A549 (cell line): ENCODE results near the gene SHC4. TPM values are rescaled to one million over a fixed set of nuclear protein-coding genes. Genes with fewer than 3 reads are reported as not detected.

Source experiments
- ATAC-seq, 2 experiments: fragments of 200-7000 bp in 1 of 2; fragments of >200 bp in 1 of 2; cut with Nextera tagmentation in 1 of 2; cut with Tn5 transposase in 1 of 2; 3 replicates each; pipeline versions ENCODE4 v1.8.0 to v1.9.1; 2018 to 2020; ENCODE audit warnings: mild to moderate bottlenecking in 1 of 2, moderate library complexity in 1 of 2
- CTCF ChIA-PET: fragments of 300-600 bp; sonication (Branson Sonifier 250); formaldehyde crosslinking; extraction: SDS; loops from one replicate; lab custom pipeline; 2021; ENCODE audit warnings: antibody characterized with exemption, inconsistent platforms; lab: Yijun Ruan, JAX
- POLR2A ChIA-PET: fragments of 350-600 bp; formaldehyde crosslinking; extraction: SDS; loops from one replicate; lab custom pipeline; 2021; ENCODE audit warnings: antibody characterized with exemption, inconsistent platforms; lab: Yijun Ruan, JAX
- DNase-seq, 2 experiments: peaks; one replicate each; pipeline versions ENCODE4 v3.0.0 to v3.0.0-alpha.2; 2011 to 2016; ENCODE audit warnings: low read depth in 1 of 2, low spot score in 1 of 2
- FAIRE-seq: peaks from 2 replicates; lab custom pipeline; 2011; peaks lifted over from hg19 to GRCh38; lab: Jason Lieb, UNC
- H3K27ac ChIP-seq, 2 experiments: fragments of >200 bp; sonication (Bioruptor Twin); formaldehyde crosslinking; 3 replicates each; pipeline ENCODE4 v1.5.1; 2016 to 2017
- H3K4me1 ChIP-seq: fragments of >200 bp; sonication (Bioruptor Twin); formaldehyde crosslinking; 3 replicates; pipeline ENCODE4 v1.6.1; 2016
- H3K4me2 ChIP-seq: fragments of >200 bp; sonication (Bioruptor Twin); formaldehyde crosslinking; 3 replicates; pipeline ENCODE4 v1.6.1; 2016
- H3K4me3 ChIP-seq: fragments of >200 bp; sonication (Bioruptor Twin); formaldehyde crosslinking; 3 replicates; pipeline ENCODE4 v1.5.1; 2016
- H3K9me3 ChIP-seq: fragments of >200 bp; sonication (Bioruptor Twin); formaldehyde crosslinking; 3 replicates; pipeline ENCODE4 v1.6.1; 2016
- ATOH8 ChIP-seq: fragments of 250-450 bp; sonication (Bioruptor Pico); IDR thresholded peaks from 2 replicates; pipeline ENCODE4 v1.5.0; 2020; ENCODE audit warnings: low read depth, mild to moderate bottlenecking, moderate library complexity
- CHD4 ChIP-seq: fragments of 200-600 bp; sonication (generic); IDR thresholded peaks from 2 replicates; pipeline ENCODE4 v1.6.1; 2016; ENCODE audit warnings: antibody characterized with exemption, mild to moderate bottlenecking, borderline replicate concordance
- E2F6 ChIP-seq: IDR thresholded peaks from 2 replicates; pipeline ENCODE4 v1.6.1; 2012; ENCODE audit warnings: low read depth, borderline replicate concordance
- EHMT2 ChIP-seq: fragments of 200-600 bp; sonication (generic); IDR thresholded peaks from 2 replicates; pipeline ENCODE4 v1.6.1; 2016; ENCODE audit warnings: antibody characterized with exemption, low read depth, mild to moderate bottlenecking, moderate library complexity
- EP300 ChIP-seq, 2 experiments: fragments of >200 bp; sonication (Bioruptor Twin); formaldehyde crosslinking; IDR thresholded peaks; 2 replicates in 1 of 2; 3 replicates in 1 of 2; pipeline ENCODE4 v1.6.1; 2016 to 2017
- HDAC2 ChIP-seq: fragments of 200-600 bp; sonication (generic); IDR thresholded peaks from 2 replicates; pipeline ENCODE4 v1.6.1; 2016
- HEYL ChIP-seq: fragments of 250-450 bp; sonication (Bioruptor Pico); IDR thresholded peaks from 2 replicates; pipeline ENCODE4 v1.8.0; 2021; ENCODE audit warnings: mild to moderate bottlenecking, moderate library complexity
- HMGXB4 ChIP-seq: fragments of 250-450 bp; sonication (Bioruptor Pico); IDR thresholded peaks from 2 replicates; pipeline ENCODE4 v1.5.0; 2021; ENCODE audit warnings: mild to moderate bottlenecking, moderate library complexity, borderline replicate concordance
- HOXA7 ChIP-seq: fragments of 250-450 bp; sonication (Bioruptor Pico); IDR thresholded peaks from 2 replicates; pipeline ENCODE4 v1.5.0; 2020; ENCODE audit warnings: mild to moderate bottlenecking, moderate library complexity
- JUN ChIP-seq, 2 experiments: fragments of >200 bp; sonication (Bioruptor Twin); formaldehyde crosslinking; IDR thresholded peaks; 2 replicates in 1 of 2; 3 replicates in 1 of 2; pipeline ENCODE4 v1.6.1; 2016 to 2017
- KDM5A ChIP-seq: fragments of 200-600 bp; sonication (generic); IDR thresholded peaks from 2 replicates; pipeline ENCODE4 v1.6.1; 2016; ENCODE audit warnings: antibody characterized with exemption, mild to moderate bottlenecking
- NFE2L2 ChIP-seq: fragments of 150-350 bp; conservative IDR thresholded peaks from 2 replicates; pipeline ENCODE4 v1.6.1; 2014; ENCODE audit warnings: low read length
- SREBF2 ChIP-seq: fragments of 450-650 bp; IDR thresholded peaks from 2 replicates; pipeline ENCODE4 v1.6.1; 2014; ENCODE audit warnings: mild to moderate bottlenecking, moderate library complexity
- TP53 ChIP-seq: fragments of 250-450 bp; sonication (Bioruptor Pico); IDR thresholded peaks from 2 replicates; pipeline ENCODE4 v1.5.0; 2021; ENCODE audit warnings: mild to moderate bottlenecking, moderate library complexity
- ZNF302 ChIP-seq: fragments of 250-450 bp; sonication (Bioruptor Pico); IDR thresholded peaks from 2 replicates; pipeline ENCODE4 v1.9.0; 2021; ENCODE audit warnings: inconsistent platforms, mild to moderate bottlenecking, moderate library complexity
- WGBS: methylation state at CpG from one replicate; pipeline ENCODE4 v1.1.6; 2017; ENCODE audit errors: missing lambda C conversion rate; 5-methylcytosine and 5-hydroxymethylcytosine counted together
- polyA plus RNA-seq, 4 experiments: library from polyadenylated mRNA; depleted of rRNA in 3 of 4; stranded (reverse); fragments of >200 nt; fragmentation: RNase III in 1 of 4; extraction: RNeasy Plus Mini Kit Qiagen cat#74134 plus additional on column Dnase treatment in 1 of 4; gene quantifications; 2 replicates in 3 of 4; 3 replicates in 1 of 4; pipeline ENCODE4 v1.2.3, GENCODE V29; 2011 to 2017
- TF ChIP-seq, protein P1 (sequence below): fragments of >200 bp; sonication (Bioruptor Twin); formaldehyde crosslinking; IDR thresholded peaks from 3 replicates; pipeline ENCODE4 v1.5.1; 2016

Gene SHC4
- polyA plus RNA-seq, 2 of the 4 experiments (the other 2 are of a cell fraction): 0.08 to 0.16 TPM

DNA sequence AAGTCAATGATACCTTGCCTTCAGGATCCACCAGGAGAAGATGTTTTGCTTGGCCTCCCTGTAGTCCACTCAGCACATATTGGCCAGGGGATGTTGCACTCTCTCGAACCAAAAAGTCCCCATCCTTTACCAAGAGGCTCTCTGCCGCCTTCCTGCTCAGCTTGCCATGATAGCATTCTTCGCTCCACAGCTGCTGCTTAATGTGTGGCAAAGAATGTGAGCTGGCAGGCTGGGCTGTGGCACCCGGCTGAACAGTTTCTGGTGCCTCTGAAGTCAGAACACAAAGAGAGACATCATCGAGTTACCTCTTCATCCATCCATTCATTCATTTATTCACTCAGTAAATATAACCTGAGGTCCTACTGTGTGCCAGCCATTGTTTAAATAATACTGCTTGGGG, 129.0 kb downstream of the SHC4 start:
- WGBS: 46% methylated on average over 4 of the region's 5 CpGs

GRCh38 chr15:48833526-48834239, 130.0 kb downstream of the SHC4 start:
- no peak overlapping the region for H3K4me2 ChIP-seq
- POLR2A ChIA-PET: no interaction called here
- TF ChIP-seq TP53 (no peak), CHD4 (no peak), ATOH8 (CRISPR knock-in tag) (no peak), KDM5A (no peak)
- FAIRE-seq: no peak
- no peak for ATAC-seq
- no peaks in the 10 kb centered on the region for H3K4me1 ChIP-seq
- DNase-seq: no peak
- 0 out of 3 replicates have a peak, but pooled peaks cover 4% of the 10 kb centered on the region for H3K9me3 ChIP-seq
- H3K4me3 ChIP-seq: no peak overlapping the region
- CTCF ChIA-PET: no interaction called here
- no peak overlapping the region for H3K27ac ChIP-seq

More for the DNA sequence above, 129.0 kb downstream of the SHC4 start:
- H3K4me1 ChIP-seq: no peaks in the 10 kb centered on the region
- no peak overlapping the region for H3K27ac ChIP-seq
- DNase-seq (no peak), FAIRE-seq (no peak), ATAC-seq (no peak)
- 0 out of 3 replicates have a peak, but pooled peaks cover 4% of the 10 kb centered on the region for H3K9me3 ChIP-seq
- ChIA-PET CTCF (no interaction called here), POLR2A (no interaction called here)
- no peak for TF ChIP-seq HMGXB4
- TF ChIP-seq JUN (IDR thresholded peaks at IDR 0.05): no peak
- TF ChIP-seq NFE2L2: no peak
- no peak for TF ChIP-seq HDAC2
- TF ChIP-seq, protein P1, sequence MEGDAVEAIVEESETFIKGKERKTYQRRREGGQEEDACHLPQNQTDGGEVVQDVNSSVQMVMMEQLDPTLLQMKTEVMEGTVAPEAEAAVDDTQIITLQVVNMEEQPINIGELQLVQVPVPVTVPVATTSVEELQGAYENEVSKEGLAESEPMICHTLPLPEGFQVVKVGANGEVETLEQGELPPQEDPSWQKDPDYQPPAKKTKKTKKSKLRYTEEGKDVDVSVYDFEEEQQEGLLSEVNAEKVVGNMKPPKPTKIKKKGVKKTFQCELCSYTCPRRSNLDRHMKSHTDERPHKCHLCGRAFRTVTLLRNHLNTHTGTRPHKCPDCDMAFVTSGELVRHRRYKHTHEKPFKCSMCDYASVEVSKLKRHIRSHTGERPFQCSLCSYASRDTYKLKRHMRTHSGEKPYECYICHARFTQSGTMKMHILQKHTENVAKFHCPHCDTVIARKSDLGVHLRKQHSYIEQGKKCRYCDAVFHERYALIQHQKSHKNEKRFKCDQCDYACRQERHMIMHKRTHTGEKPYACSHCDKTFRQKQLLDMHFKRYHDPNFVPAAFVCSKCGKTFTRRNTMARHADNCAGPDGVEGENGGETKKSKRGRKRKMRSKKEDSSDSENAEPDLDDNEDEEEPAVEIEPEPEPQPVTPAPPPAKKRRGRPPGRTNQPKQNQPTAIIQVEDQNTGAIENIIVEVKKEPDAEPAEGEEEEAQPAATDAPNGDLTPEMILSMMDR: no peak
- TF ChIP-seq HOXA7 (CRISPR knock-in tag): no peak
- TF ChIP-seq HEYL (CRISPR knock-in tag): no peak
- no peak for TF ChIP-seq EHMT2
- TF ChIP-seq EP300 (IDR thresholded peaks at IDR 0.05): no peak
- TF ChIP-seq E2F6: no peak
- TF ChIP-seq ZNF302: no peak
- TF ChIP-seq SREBF2: no peak
- H3K4me3 ChIP-seq: no peak overlapping the region
- no peak overlapping the region for H3K4me2 ChIP-seq

GRCh38 chr15:48832648-48833047, 131.1 kb downstream of the SHC4 start:
- ATAC-seq (no peak), DNase-seq (no peak), FAIRE-seq (no peak)
- CTCF ChIA-PET: interaction anchor here (1.1 kb wide), 1 partner anchor 10 kb away, joined by 4 read pairs; no protein-coding TSS in a partner anchor
- Histone ChIP-seq H3K27ac (no peak overlapping the region), H3K4me1 (no peaks in the 10 kb centered on the region)
- TF ChIP-seq HMGXB4: no peak
- TF ChIP-seq, all 56 proteins: peak for 0
- Histone ChIP-seq H3K4me3 (no peak overlapping the region), H3K4me2 (no peak overlapping the region), H3K9me3 (0 out of 3 replicates have a peak, but pooled peaks cover 4% of the 10 kb centered on the region)
- POLR2A ChIA-PET: no interaction called here
